H9 (cell line): ENCODE data around the gene RNF208. TPM values are rescaled to one million over a fixed set of nuclear protein-coding genes. Genes with fewer than 3 reads are reported as not detected.

ENCODE experiments used
- DNase-seq: peaks from one replicate; pipeline ENCODE4 v3.0.0-alpha.2; 2017
- H2AFZ ChIP-seq: one replicate; pipeline ENCODE4 v1.6.1; 2013; ENCODE audit warnings: mild to moderate bottlenecking, low read length, control low read depth, moderate library complexity
- H2AK5ac ChIP-seq: 2 replicates; pipeline ENCODE4 v1.6.1; 2013; ENCODE audit warnings: low read length, control low read depth, mixed read lengths; ENCODE audit not compliant: insufficient read length
- H2BK120ac ChIP-seq: one replicate; pipeline ENCODE4 v1.6.1; 2013; ENCODE audit warnings: low read depth, mild to moderate bottlenecking, low read length, control low read depth, inconsistent platforms; ENCODE audit not compliant: poor library complexity, severe bottlenecking
- H2BK12ac ChIP-seq: 2 replicates; pipeline ENCODE4 v1.6.1; 2013; ENCODE audit warnings: low read length, control low read depth, mixed read lengths, low read depth; ENCODE audit not compliant: insufficient read length
- H2BK15ac ChIP-seq: 2 replicates; pipeline ENCODE4 v1.6.1; 2013; ENCODE audit warnings: low read depth, low read length, control low read depth
- H2BK20ac ChIP-seq: one replicate; pipeline ENCODE4 v1.6.1; 2013; ENCODE audit warnings: low read depth, mild to moderate bottlenecking, low read length, control low read depth, inconsistent platforms; ENCODE audit not compliant: poor library complexity, severe bottlenecking
- H2BK5ac ChIP-seq: 2 replicates; pipeline ENCODE4 v1.6.1; 2013; ENCODE audit warnings: low read length, control low read depth, mixed read lengths; ENCODE audit not compliant: insufficient read length
- H3K14ac ChIP-seq: 2 replicates; pipeline ENCODE4 v1.6.1; 2013; ENCODE audit warnings: low read length, control low read depth; ENCODE audit not compliant: insufficient read depth
- H3K18ac ChIP-seq: 2 replicates; pipeline ENCODE4 v1.6.1; 2013; ENCODE audit warnings: low read depth, mild to moderate bottlenecking, mixed read lengths, low read length, control low read depth; ENCODE audit not compliant: insufficient read length
- H3K23ac ChIP-seq: 2 replicates; pipeline ENCODE4 v1.6.1; 2013; ENCODE audit warnings: low read length, control low read depth, mixed read lengths, low read depth; ENCODE audit not compliant: insufficient read length
- H3K23me2 ChIP-seq: 2 replicates; pipeline ENCODE4 v1.6.1; 2013; ENCODE audit warnings: low read depth, mild to moderate bottlenecking, mixed read lengths, low read length, control low read depth; ENCODE audit not compliant: insufficient read length, poor library complexity, severe bottlenecking
- H3K27ac ChIP-seq: 2 replicates; pipeline ENCODE4 v1.5.1; 2013; ENCODE audit warnings: low read length, control low read depth, mixed read lengths, low read depth; ENCODE audit not compliant: insufficient read length
- H3K27me3 ChIP-seq: 2 replicates; pipeline ENCODE4 v1.6.1; 2013; ENCODE audit warnings: low read length, control low read depth, inconsistent platforms; ENCODE audit not compliant: insufficient read depth
- H3K4ac ChIP-seq: 2 replicates; pipeline ENCODE4 v1.6.1; 2013; ENCODE audit warnings: low read depth, mild to moderate bottlenecking, control low read depth, inconsistent platforms, low read length, moderate library complexity
- H3K4me1 ChIP-seq: 2 replicates; pipeline ENCODE4 v1.6.1; 2013; ENCODE audit warnings: low read length, control low read depth, inconsistent platforms; ENCODE audit not compliant: insufficient read depth
- H3K4me2 ChIP-seq: 2 replicates; pipeline ENCODE4 v1.6.1; 2013; ENCODE audit warnings: low read length, control low read depth, mixed read lengths; ENCODE audit not compliant: insufficient read length, insufficient read depth
- H3K56ac ChIP-seq: 2 replicates; pipeline ENCODE4 v1.6.1; 2013; ENCODE audit warnings: low read depth, mild to moderate bottlenecking, mixed read lengths, low read length, control low read depth; ENCODE audit not compliant: insufficient read length
- H3K79me1 ChIP-seq: 2 replicates; pipeline ENCODE4 v1.6.1; 2013; ENCODE audit warnings: low read depth, mild to moderate bottlenecking, moderate library complexity, low read length, control low read depth, inconsistent platforms; ENCODE audit not compliant: insufficient read depth, poor library complexity, severe bottlenecking
- H3K79me2 ChIP-seq: 2 replicates; pipeline ENCODE4 v1.6.1; 2013; ENCODE audit warnings: low read length, control low read depth, inconsistent platforms; ENCODE audit not compliant: insufficient read depth
- H3K9ac ChIP-seq: 2 replicates; pipeline ENCODE4 v1.6.1; 2013; ENCODE audit warnings: low read length, control low read depth, mixed read lengths; ENCODE audit not compliant: insufficient read length; ENCODE audit errors: extremely low read depth
- H3K9me3 ChIP-seq: one replicate; pipeline ENCODE4 v1.6.1; 2013; ENCODE audit warnings: low read depth, low read length, inconsistent platforms; ENCODE audit not compliant: control insufficient read depth
- H3T11ph ChIP-seq: one replicate; pipeline ENCODE4 v1.6.1; 2013; ENCODE audit warnings: mild to moderate bottlenecking, low read length, control low read depth, inconsistent platforms
- H4K20me1 ChIP-seq: one replicate; pipeline ENCODE4 v1.6.1; 2013; ENCODE audit not compliant: control insufficient read depth, insufficient read length, insufficient read depth
- H4K5ac ChIP-seq: 2 replicates; pipeline ENCODE4 v1.6.1; 2013; ENCODE audit warnings: low read depth, mild to moderate bottlenecking, mixed read lengths, low read length, control low read depth; ENCODE audit not compliant: insufficient read length
- H4K8ac ChIP-seq: replicated peaks from 2 replicates; pipeline ENCODE4 v1.6.1; 2013; ENCODE audit warnings: low read length, control low read depth, mixed read lengths, low read depth; ENCODE audit not compliant: insufficient read length
- H4K91ac ChIP-seq: 2 replicates; pipeline ENCODE4 v1.6.1; 2013; ENCODE audit warnings: low read depth, mild to moderate bottlenecking, moderate library complexity, mixed read lengths, low read length, control low read depth; ENCODE audit not compliant: insufficient read length
- H3K27ac Mint-ChIP-seq, 3 experiments: 2 replicates in 2 of 3; 3 replicates in 1 of 3; pipeline ENCODE4 v1.8.0; 2020 to 2021; ENCODE audit warnings: mixed read lengths in 3 of 3, mild to moderate bottlenecking in 1 of 3, moderate library complexity in 1 of 3
- H3K27me3 Mint-ChIP-seq: 2 replicates; pipeline ENCODE4 v1.8.0; 2021; ENCODE audit warnings: low read depth, mild to moderate bottlenecking, moderate library complexity, mixed read lengths
- H3K36me3 Mint-ChIP-seq, 3 experiments: 2 replicates in 2 of 3; 3 replicates in 1 of 3; pipeline ENCODE4 v1.8.0; 2020 to 2021; ENCODE audit warnings: low read depth in 3 of 3, mixed read lengths in 3 of 3; ENCODE audit not compliant: insufficient read depth in 1 of 3
- H3K4me1 Mint-ChIP-seq, 2 experiments: 2 replicates each; pipeline ENCODE4 v1.8.0; 2020; ENCODE audit warnings: mixed read lengths in 2 of 2
- H3K4me3 Mint-ChIP-seq, 2 experiments: 2 replicates in 1 of 2; 3 replicates in 1 of 2; pipeline ENCODE4 v1.8.0; 2020 to 2021; ENCODE audit warnings: mild to moderate bottlenecking in 2 of 2, mixed read lengths in 2 of 2, moderate library complexity in 1 of 2
- H3K9me3 Mint-ChIP-seq, 2 experiments: 2 replicates in 1 of 2; 3 replicates in 1 of 2; pipeline ENCODE4 v1.8.0; 2020; ENCODE audit warnings: mild to moderate bottlenecking in 2 of 2, mixed read lengths in 2 of 2, moderate library complexity in 1 of 2
- CTCF ChIP-seq: fragments of 200-600 bp; sonication (generic); conservative IDR thresholded peaks from 3 replicates; pipeline ENCODE4 v1.8.0; 2021; ENCODE audit warnings: antibody characterized with exemption, mild to moderate bottlenecking
- WGBS: extraction: QIAGEN DNeasy Blood & Tissue Kit; methylation state at CpG from one replicate; pipeline ENCODE4 v1.1.7; 2013; ENCODE audit warnings: missing lambda C conversion rate, low lambda C conversion rate, mixed read lengths; ENCODE audit not compliant: insufficient read length; ENCODE audit errors: extremely low coverage; 5-methylcytosine and 5-hydroxymethylcytosine counted together
- total RNA-seq: library from RNA; stranded (reverse); gene quantifications from 2 replicates; pipeline ENCODE4 v1.2.1, GENCODE V29; 2021

Gene RNF208
- total RNA-seq, 1 experiment from 2014 or later = 7.7 TPM

- H3K4me1 ChIP-seq = no peaks in the 10 kb centered on the region
- no peak within 1 kb of the TSS for H3K56ac ChIP-seq
- no peak within 1 kb of the TSS for H2BK120ac ChIP-seq
- Mint-ChIP-seq H3K27me3 (no peaks in the 10 kb centered on the region; the same call in 1 of the 2 replicates), H3K27ac (no peak within 1 kb of the TSS), H3K36me3 (no peaks in the 10 kb centered on the region), H3K4me1 (peaks cover 2 to 5% of the 10 kb centered on the region in 2 experiments), H3K4me3 (peak within 1 kb of the TSS in 1 of 2 experiments; percentile 73; a peak in 2 of 5 replicates), H3K9me3 (no peaks in the 10 kb centered on the region)
- H3K23ac ChIP-seq = no peak within 1 kb of the TSS
- DNase-seq = peak; percentile 90
- no peak within 1 kb of the TSS for H3K4ac ChIP-seq
- WGBS = no CpG with 5 or more reads among the region's 25 CpGs
- H2BK15ac ChIP-seq = no peak within 1 kb of the TSS
- H4K91ac ChIP-seq = no peak within 1 kb of the TSS
- H2BK5ac ChIP-seq = no peak within 1 kb of the TSS
- no peak within 1 kb of the TSS for H2AFZ ChIP-seq
- no peak within 1 kb of the TSS; the same call in 1 of the 2 replicates for H3K14ac ChIP-seq
- H3K23me2 ChIP-seq = peaks cover 18% of the 10 kb centered on the region
- no peak within 1 kb of the TSS for H3K27ac ChIP-seq
- no peak within 1 kb of the TSS for H4K5ac ChIP-seq
- no peak within 1 kb of the TSS for H3K18ac ChIP-seq
- H2BK12ac ChIP-seq = no peak within 1 kb of the TSS
- H3T11ph ChIP-seq = no peak within 1 kb of the TSS
- peak; percentile 95 for TF ChIP-seq CTCF
- H3K9ac ChIP-seq = no peak within 1 kb of the TSS
- H3K27me3 ChIP-seq = no peaks in the 10 kb centered on the region
- H4K8ac ChIP-seq = no peak within 1 kb of the TSS
- H2BK20ac ChIP-seq = no peak within 1 kb of the TSS
- H3K79me2 ChIP-seq = no peaks in the 10 kb centered on the region
- H3K79me1 ChIP-seq = no peaks in the 10 kb centered on the region
- H4K20me1 ChIP-seq = no peaks in the 10 kb centered on the region
- H3K4me2 ChIP-seq = peak within 1 kb of the TSS; percentile 27
- H3K9me3 ChIP-seq = no peaks in the 10 kb centered on the region
- H2AK5ac ChIP-seq = no peak within 1 kb of the TSS
Measured at GRCh38 chr9:137227054-137227852, 5.2 kb upstream of the RNF208 start, which contains the start of gene RNF224. TSS of gene RNF224 (plus strand) at chr9:137227502. CDS start at chr9:137228336, 834 bp downstream.
